Measurements from ENCODE around the gene NAV2.

The NAV2 gene

DNA sequence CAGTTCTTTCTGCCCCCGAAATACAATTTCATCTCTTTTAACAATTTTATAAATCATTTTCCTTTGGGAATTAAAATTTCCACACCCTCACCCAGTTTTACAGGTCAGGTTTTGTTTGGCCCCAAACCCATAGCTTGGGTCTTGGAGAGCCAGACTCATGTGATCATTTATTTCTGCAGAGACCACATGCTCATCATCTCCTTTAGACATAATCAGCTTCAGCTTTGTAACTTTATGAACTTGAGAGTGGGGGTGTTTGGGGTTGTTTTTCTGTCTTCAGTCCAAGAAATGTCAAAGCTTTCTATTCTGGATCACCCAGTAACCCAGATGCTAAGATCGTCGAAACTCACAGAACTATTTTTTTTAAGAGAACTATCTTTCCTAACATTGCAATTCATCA lies 376.7 kb downstream of the NAV2 start:
- no peak for DNase-seq (ENCODE audit: low read depth)

GRCh38 chr11:20089796-20090653 lies 377.4 kb downstream of the NAV2 start:
- no peak for DNase-seq (ENCODE audit: low read depth)

DNA sequence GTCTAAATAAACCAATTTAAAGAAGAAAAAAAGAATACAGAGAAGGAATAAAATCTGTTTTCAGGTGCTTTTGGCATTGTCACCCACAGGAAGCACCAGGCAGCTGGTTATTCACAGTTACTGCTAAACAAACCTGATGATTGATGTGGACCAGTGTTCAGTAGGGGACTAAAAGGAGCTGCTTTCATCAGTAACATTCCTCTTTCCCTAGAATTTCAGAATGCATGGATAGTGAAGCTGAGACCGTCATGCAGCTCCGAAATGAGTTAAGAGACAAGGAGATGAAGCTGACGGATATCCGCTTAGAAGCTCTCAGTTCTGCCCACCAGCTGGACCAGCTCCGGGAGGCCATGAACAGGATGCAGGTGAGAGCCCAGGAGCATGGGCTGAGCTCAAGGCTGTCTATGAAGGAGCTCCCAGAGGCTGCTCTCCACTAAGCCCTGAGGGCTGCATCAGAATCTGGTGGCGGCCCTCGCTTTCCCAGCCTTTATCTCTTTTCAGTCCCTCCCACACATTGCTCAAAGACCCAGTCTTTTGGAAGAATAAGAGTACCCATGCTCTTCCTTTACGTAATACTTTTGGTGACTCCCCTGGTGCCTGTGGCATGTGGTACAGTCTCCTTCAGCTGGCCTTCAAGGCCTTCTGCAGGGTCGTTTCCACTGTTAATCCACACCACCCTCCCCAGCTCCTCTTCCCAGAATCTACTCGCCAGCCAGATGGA lies 378.2 kb downstream of the NAV2 start:
- no peak for DNase-seq (ENCODE audit: low read depth)

DNA sequence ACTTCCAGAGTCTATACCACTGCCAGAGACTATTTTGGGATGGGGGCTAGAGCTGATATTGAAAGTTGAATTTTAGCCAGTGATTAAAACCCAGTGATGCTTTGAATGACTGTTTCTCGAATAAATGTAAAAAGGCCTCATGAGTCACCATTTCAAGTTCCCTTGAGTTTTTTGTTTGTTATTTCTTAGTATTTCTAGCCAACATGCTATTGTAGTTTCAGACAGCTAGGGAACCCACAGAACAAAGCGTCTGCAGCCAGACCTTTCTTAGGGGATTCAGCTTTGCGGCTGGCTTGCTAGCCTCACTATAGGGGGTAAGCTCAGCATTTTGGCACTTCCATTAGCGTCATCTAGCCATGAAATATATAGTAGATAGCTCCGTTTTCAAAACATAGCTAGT lies 381.1 kb downstream of the NAV2 start:
- DNase-seq (ENCODE audit: low read depth) = no peak

DNA sequence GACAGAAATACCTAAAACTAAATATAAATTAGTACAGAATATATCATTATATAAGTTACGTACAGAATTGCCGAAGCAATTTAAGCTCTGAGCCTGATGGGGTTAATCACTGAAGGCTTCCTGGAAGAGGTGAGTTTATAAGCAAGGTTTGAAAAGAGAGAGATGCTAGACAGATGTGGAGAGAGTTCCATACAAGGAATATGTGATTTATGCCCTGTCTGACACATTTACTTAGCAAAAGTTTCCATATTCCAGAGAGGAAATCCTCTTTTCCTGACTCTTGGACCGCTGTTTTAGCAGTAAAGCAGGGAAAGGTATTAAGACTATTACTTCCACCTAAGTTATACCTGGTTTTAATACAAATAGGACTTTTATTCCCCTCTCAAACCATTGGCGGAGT lies 382.6 kb downstream of the NAV2 start:
- DNase-seq (ENCODE audit: low read depth) = no peak

DNA sequence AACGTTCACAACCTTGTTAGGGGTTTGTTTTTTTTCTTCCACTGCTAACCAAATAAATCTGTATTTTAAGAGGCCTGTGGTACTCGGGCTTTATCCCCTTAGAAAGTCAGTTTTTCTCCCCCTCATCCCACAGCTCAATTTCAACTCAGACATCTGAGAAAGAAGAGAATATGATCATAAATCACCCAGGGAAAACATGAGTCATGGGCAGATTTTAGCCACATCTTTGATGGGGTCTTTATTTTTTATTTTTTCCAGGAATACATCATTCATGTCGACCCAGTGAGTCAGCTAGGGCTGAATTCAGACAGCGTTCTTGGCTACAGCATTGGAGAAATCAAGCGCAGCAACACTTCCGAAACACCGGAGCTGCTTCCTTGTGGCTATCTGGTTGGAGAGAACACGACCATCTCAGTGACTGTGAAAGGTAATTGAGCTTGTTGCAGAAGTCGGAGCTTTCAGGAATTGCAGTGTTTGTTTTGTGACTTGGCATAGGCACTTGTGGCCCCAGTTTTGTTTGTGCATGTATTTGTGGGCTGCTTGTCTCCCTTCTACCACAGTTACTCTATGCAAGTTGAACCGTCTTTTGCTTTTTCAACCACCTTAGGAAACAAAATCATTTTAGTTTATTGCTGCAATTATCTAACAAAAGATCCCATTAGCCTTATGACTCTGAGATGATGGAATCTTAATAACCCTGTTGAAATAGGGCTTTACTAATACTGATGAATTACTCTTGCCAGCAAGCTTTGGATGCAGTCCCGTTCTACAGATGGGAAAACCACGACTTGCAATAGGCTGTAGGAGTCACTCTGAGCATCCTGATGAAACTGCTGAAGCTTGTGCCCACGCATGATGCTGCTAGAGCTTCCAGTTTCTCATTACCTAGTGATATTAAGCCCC lies 384.9 kb downstream of the NAV2 start:
- DNase-seq (ENCODE audit: low read depth) = no peak

DNA sequence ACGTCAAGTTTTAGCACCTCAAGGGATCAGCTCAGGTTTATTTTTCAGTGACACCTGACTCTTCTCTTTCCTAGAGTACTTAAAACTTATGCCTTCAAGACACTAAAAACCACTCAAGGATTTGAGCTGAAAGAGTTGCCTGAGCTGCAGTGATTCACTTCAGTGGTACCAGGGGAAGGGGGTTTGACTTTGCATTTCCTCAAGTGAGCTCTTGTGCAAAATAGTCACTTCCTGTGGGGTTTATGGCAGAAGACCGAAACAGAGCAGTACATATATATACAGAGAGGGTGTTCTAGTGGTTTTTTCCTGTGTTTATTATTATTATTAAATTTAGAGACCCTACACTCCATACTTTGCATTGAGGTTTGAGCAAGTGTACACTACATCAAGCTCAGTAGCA lies 386.9 kb downstream of the NAV2 start:
- DNase-seq (ENCODE audit: low read depth) = no peak

DNA sequence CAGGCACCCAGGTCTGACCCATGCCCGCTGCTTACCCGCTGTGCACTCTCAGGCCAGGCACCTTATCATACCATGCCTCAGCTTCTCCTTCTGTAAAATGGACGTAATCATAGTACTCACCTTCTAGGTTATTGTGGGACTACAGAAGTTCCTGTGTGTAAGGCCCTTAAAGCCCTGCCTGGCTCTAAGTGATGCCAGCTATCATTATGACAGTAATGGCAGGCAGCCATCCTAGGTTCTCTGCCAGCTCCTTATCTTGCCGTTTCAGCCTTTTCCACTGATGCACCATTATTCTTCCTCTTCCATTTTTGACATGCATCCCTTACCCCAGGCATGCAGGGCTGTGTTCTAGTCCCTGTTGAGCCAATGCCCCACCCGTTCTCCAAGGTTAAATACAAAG lies 389.8 kb downstream of the NAV2 start:
- no peak for DNase-seq (ENCODE audit: low read depth)

GRCh38 chr11:20103281-20103680 lies 390.6 kb downstream of the NAV2 start:
- DNase-seq (ENCODE audit: low read depth) = no peak

GRCh38 chr11:20105427-20105826 lies 392.8 kb downstream of the NAV2 start:
- DNase-seq (ENCODE audit: low read depth) = no peak

- DNase-seq (ENCODE audit: low read depth) = no peak
Measured at GRCh38 chr11:20109731-20110445, 397.3 kb downstream of the NAV2 start.

DNA sequence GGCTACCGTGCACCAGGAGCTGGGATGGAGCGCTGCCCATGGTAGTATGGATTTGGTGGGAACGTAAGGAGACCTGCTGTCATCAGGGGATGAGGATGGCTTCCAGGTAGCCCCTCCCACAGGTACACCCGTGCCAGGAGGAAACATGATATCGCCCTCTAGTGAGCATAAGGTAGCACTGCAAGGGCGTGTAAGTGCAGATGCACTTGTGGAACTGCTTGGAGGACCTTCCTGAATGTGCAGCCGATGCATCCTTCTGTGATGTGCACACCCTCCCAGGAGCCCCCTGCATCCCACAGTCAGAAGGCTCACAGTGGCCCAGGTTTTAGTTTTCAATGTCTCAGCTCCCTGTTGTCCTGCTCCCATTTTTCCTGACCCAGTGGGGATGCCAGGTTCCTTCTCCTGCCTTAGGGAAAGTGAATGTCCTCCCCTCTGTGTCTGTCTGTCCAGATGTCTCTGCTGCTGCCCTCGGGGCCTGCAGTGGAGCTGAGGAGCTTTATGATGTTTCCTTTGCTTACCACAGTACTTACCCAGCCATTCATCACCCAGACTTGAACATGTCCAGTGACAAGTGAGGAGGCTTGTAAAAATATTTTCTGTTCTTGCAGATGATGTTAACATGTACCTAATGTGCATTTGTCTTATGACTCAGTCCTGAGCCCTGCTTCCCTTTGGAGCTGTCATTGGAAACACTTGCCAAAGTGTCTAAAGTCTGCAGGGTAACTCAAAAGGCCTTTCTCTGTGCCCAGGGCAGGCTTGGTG lies 398.5 kb downstream of the NAV2 start:
- no peak for DNase-seq (ENCODE audit: low read depth)

DNA sequence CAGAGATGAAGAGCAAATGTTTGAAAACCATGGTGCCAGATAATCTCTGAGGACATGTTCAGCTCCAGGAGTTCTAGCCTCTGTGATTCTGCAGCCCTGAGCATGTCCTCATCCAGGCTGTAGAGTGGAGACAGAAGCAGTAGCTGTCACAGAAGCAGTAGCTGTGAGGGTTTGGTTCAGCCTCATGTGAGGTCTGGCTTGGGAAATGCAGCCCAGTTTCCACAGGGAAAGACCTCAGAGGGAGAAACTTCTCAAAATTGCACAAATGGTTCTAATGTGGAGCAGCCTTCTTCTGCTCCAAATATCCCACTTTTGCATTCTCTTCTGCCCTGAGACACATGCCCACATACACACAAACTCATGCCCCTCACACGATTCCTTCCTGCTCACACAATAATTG lies 399.2 kb downstream of the NAV2 start:
- no peak for DNase-seq (ENCODE audit: low read depth)

- no peak for DNase-seq (ENCODE audit: low read depth)
Measured at GRCh38 chr11:20112291-20113148, 399.9 kb downstream of the NAV2 start.

DNA sequence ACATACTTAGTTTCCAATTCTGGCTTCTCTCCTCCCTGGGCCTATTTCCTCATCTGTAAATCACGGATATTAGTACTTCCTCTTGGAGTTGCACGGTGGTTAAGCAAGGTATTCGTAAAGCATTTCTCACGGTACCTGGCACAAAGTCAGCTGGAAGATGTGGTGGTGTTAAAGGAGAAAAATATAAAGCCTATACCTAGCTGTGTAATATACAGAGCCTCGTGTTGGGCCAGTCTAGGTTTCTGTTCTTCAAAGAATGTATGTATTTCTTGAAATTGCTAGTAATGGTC lies 400.5 kb downstream of the NAV2 start:
- no peak for DNase-seq (ENCODE audit: low read depth)

DNA sequence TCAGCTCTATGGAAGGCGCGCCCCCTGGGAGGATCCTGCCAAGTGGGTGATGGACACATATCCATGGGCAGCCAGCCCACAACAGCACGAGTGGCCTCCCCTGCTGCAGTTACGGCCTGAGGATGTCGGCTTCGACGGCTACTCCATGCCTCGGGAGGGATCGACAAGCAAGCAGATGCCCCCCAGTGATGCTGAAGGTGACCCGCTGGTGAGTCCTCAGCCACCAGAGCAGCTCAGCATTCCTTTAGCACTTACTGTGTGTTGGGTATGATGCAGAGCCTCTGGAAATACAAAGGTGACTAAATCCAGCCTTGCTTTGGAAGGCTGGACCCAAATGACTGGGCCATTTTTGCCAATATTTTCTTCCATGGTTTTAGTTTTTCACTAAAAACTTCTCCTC lies 402.0 kb downstream of the NAV2 start:
- no peak for DNase-seq (ENCODE audit: low read depth)

- DNase-seq (ENCODE audit: low read depth) = no peak
Measured at GRCh38 chr11:20116825-20117224, 404.2 kb downstream of the NAV2 start.

DNA sequence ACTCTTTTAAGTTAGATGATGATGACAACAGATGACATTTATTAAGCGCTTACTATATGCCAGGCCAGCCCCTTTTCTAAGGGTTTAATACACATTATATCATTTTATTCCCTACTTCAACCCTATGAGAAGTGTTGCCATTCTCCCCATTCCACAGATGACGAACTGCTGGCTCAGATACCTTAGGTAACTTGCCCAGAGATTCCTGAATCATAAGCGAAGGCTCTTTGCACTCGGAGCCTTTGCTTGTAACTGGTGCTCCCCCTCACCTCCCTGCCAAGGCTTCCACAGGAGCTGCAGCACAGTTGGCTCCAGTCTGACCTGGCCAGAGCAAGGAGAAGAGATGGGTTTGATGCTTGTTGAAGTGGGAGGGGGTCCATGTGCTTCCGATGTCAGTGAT lies 404.7 kb downstream of the NAV2 start:
- DNase-seq (ENCODE audit: low read depth) = no peak

GRCh38 chr11:20118209-20118608 lies 405.6 kb downstream of the NAV2 start:
- no peak for DNase-seq (ENCODE audit: low read depth)

DNA sequence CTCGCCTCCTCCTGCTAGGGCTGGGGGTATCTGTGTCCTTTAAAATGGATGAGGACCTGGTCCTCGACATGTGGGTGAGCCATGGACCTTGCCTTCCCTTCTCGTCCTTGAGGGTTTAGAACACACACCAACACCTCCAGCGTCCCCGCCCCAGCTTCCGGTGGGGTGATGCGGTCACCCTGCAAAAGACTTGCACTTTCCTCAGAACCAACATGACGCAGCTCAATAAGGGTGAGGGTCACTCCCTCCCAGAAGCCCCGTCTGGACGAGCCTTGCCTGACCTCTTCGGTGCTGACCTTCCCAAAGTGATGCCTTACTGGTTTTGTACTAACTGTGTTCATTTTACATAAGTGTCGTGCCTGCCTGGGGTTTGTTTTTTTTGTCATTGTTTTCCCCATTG lies 406.7 kb downstream of the NAV2 start:
- DNase-seq (ENCODE audit: low read depth) = no peak
